Tibial nerve (tissue), 4 donors: ENCODE data around the gene RBM4B.

Source experiments
- CTCF ChIP-seq, 5 experiments: fragments of 200-600 bp in 3 of 5; fragments of 450-650 bp in 2 of 5; sonication (generic) in 3 of 5; IDR thresholded peaks; one replicate each; pipeline ENCODE4 v1.5.1; 2016 to 2019; ENCODE audit warnings: antibody characterized with exemption in 5 of 5, mild to moderate bottlenecking in 3 of 5, moderate library complexity in 2 of 5
- EP300 ChIP-seq, 2 donors: sonication (generic); formaldehyde crosslinking; IDR thresholded peaks; one replicate each; pipeline ENCODE4 v1.6.1; 2017; ENCODE audit warnings: antibody characterized with exemption in 2 of 2, mild to moderate bottlenecking in 1 of 2
- POLR2A ChIP-seq, 2 donors: fragments of 450-650 bp; IDR thresholded peaks; one replicate each; pipeline ENCODE4 v1.6.1; 2017; ENCODE audit warnings: antibody characterized with exemption in 2 of 2, mild to moderate bottlenecking in 2 of 2, moderate library complexity in 2 of 2

- TF ChIP-seq CTCF (IDR thresholded peaks at IDR 0.05) (no peak), POLR2A (IDR thresholded peaks at IDR 0.05) (no peak), EP300 (IDR thresholded peaks at IDR 0.05) (no peak)
These were observed 15.8 kb upstream of the RBM4B start for GRCh38 chr11:66693356-66694055.
